LNCaP clone FGC (cell line): ENCODE measurements around the gene MRPL30.
"Not testable (repeated sequence)": the region's sequence is repeated elsewhere in the genome, so short reads cannot be mapped to it uniquely, and the experiment has no call there.

Experiments used
- DNase-seq: peaks from one replicate; pipeline ENCODE4 v3.0.0-alpha.2; 2011; ENCODE audit warnings: low read depth
- H3K4me3 ChIP-seq: 2 replicates; pipeline ENCODE4 v1.5.1; 2011; ENCODE audit warnings: mild to moderate bottlenecking, low read depth, low read length, control low read depth
- CTCF ChIP-seq: IDR thresholded peaks from 2 replicates; pipeline ENCODE4 v1.5.1; 2012; ENCODE audit warnings: mild to moderate bottlenecking; ENCODE audit not compliant: control insufficient read depth, insufficient read depth; ENCODE audit errors: extremely low read depth

Gene MRPL30

GRCh38 chr2:99205491-99205890 lies 24.5 kb downstream of the MRPL30 start:
- no peak for TF ChIP-seq CTCF
- no peak overlapping the region for H3K4me3 ChIP-seq
- no peak for DNase-seq

DNA sequence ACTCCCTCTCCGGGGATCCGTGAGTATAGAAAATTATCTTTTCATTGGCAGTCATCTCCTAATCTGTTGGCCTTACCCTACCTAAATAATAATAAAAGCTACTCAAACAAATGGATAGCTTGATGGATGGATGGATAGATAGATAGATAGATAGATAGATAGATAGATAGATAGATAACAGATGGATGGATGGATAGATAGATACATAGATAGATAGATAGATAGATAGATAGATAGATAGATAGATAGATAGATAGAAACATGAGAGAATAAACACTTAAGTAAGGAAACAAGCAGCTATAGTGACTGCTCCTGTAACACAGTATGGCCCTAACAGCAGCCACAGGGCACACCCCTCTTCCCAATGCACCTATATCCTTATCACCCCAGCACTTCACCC lies 35.1 kb downstream of the MRPL30 start:
- no peak overlapping the region for H3K4me3 ChIP-seq
- DNase-seq = no peak
- no peak for TF ChIP-seq CTCF

- DNase-seq = no peak
- H3K4me3 ChIP-seq = no peak overlapping the region
- TF ChIP-seq CTCF = no peak
Measured at GRCh38 chr2:99217929-99218501, 37.0 kb downstream of the MRPL30 start.

DNA sequence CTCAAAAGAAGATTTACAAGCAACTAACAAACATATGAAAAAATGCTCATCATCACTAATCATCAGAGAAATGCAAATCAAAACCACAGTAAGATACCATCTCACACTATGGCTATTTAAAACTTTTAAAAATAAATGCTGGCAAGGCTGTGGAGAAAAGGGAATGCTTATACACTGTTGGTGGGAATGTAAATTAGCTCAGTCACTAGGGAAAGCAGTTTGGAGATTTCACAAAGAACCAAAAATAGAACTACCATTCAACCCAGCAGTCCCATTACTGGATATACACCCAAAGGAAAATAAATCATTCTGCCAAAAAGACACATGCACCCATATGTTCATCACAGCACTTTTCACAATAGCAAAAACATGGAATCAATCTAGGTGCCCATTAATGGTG lies 52.2 kb downstream of the MRPL30 start:
- not testable (repeated sequence) for H3K4me3 ChIP-seq, DNase-seq

DNA sequence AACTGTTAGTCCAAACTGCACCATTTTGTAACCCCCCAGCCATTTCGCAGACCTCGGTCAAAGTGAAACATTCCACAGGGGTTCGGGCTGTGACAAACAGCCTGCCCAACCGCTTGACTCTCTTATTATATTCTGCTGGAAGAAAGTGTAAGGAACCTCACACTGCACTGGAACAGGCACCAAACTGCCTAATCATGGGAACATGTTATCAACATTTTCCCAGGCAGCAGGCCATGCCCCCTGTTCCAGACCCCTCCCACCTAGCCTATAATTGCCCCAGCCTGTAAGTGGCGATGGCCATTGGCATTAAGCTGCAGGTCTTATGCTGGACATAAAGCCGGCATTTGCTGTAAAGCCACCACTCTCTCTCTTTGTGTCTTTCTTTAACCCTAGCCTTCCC lies 57.6 kb downstream of the MRPL30 start:
- no peak for TF ChIP-seq CTCF
- no peak for DNase-seq
- no peak overlapping the region for H3K4me3 ChIP-seq

DNA sequence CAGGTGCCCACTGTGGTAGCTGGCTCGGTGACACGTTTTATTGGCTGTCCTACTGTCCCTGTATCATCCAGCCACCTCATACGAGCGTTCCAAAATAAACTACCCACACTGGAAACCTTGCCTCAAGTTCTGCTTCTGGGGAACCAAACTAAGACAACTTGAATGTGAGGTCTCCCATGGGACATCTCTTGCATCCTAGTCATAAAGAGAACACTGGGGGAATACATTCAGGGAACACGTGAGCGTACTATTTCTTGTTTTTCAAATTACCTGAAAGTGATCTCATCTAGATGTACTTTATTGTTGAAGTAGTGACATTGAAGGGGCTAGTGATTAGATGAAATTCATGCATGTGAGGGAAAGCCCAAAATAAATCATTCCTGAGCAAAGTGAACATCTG lies 59.4 kb downstream of the MRPL30 start:
- no peak for DNase-seq
- H3K4me3 ChIP-seq = no peak overlapping the region
- TF ChIP-seq CTCF = no peak

DNA sequence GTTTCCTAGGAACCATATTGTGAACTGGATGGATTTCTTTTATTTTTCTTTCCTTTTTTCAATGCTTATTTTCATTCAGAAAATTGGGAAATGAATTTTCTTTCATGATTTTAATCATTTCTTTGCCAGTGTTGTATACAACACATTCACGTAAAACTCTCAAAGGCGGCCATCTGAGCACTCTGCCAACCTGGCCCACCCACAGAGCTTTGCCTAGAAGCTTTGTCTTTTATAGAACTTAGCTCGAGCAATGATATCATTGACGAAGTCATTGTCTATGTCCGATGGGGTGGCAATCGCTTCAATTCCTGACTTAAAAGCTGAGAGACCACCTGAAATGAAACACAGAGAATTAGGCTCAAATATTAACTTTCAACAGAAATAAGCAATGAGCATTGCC lies 61.2 kb downstream of the MRPL30 start:
- TF ChIP-seq CTCF = no peak
- H3K4me3 ChIP-seq = no peak overlapping the region
- no peak for DNase-seq
